Mesendoderm (in vitro differentiated cells): Measurements from ENCODE around the gene AGTPBP1.

Source experiments
- DNase-seq: peaks from one replicate; pipeline ENCODE4 v3.0.0; 2013
- H2AK5ac ChIP-seq: 2 replicates; pipeline ENCODE4 v1.6.1; 2013; ENCODE audit warnings: low read length, inconsistent platforms
- H2BK120ac ChIP-seq: 2 replicates; pipeline ENCODE4 v1.6.1; 2013; ENCODE audit warnings: low read depth, mild to moderate bottlenecking, low read length, moderate library complexity, mixed read lengths
- H2BK15ac ChIP-seq: replicated peaks from 2 replicates; pipeline ENCODE4 v1.6.1; 2013; ENCODE audit warnings: low read depth, mild to moderate bottlenecking, moderate library complexity
- H2BK5ac ChIP-seq: 2 replicates; pipeline ENCODE4 v1.6.1; 2013; ENCODE audit warnings: low read length, inconsistent platforms
- H3K18ac ChIP-seq: 2 replicates; pipeline ENCODE4 v1.6.1; 2013; ENCODE audit warnings: mild to moderate bottlenecking, low read length, mixed read lengths
- H3K23ac ChIP-seq: one replicate; pipeline ENCODE4 v1.6.1; 2013; ENCODE audit warnings: low read length
- H3K27ac ChIP-seq: 2 replicates; pipeline ENCODE4 v1.5.1; 2013; ENCODE audit warnings: low read depth, mild to moderate bottlenecking, inconsistent platforms, low read length, moderate library complexity
- H3K27me3 ChIP-seq: 2 replicates; pipeline ENCODE4 v1.6.1; 2013; ENCODE audit warnings: low read length, control low read depth, mild to moderate bottlenecking, inconsistent platforms; ENCODE audit not compliant: insufficient read depth, poor library complexity
- H3K36me3 ChIP-seq: 2 replicates; pipeline ENCODE4 v1.6.1; 2013; ENCODE audit warnings: low read length, inconsistent platforms; ENCODE audit not compliant: control insufficient read depth, insufficient read depth
- H3K4ac ChIP-seq: one replicate; pipeline ENCODE4 v1.6.1; 2013; ENCODE audit warnings: low read depth, mild to moderate bottlenecking, low read length, moderate library complexity
- H3K4me1 ChIP-seq: 2 replicates; pipeline ENCODE4 v1.6.1; 2013; ENCODE audit warnings: low read depth, low read length, inconsistent platforms; ENCODE audit not compliant: control insufficient read depth
- H3K4me2 ChIP-seq: 2 replicates; pipeline ENCODE4 v1.6.1; 2013; ENCODE audit warnings: low read length
- H3K4me3 ChIP-seq: 2 replicates; pipeline ENCODE4 v1.5.1; 2013; ENCODE audit warnings: mild to moderate bottlenecking, low read length
- H3K56ac ChIP-seq: one replicate; pipeline ENCODE4 v1.6.1; 2013; ENCODE audit warnings: low read length
- H3K79me1 ChIP-seq: 2 replicates; pipeline ENCODE4 v1.6.1; 2013; ENCODE audit warnings: low read length, inconsistent platforms
- H3K79me2 ChIP-seq: 2 replicates; pipeline ENCODE4 v1.6.1; 2013; ENCODE audit warnings: mild to moderate bottlenecking, low read length; ENCODE audit not compliant: control insufficient read depth, insufficient read depth
- H3K9ac ChIP-seq: 2 replicates; pipeline ENCODE4 v1.6.1; 2013; ENCODE audit warnings: low read length, inconsistent platforms
- H4K5ac ChIP-seq: one replicate; pipeline ENCODE4 v1.6.1; 2013; ENCODE audit warnings: low read length
- H4K8ac ChIP-seq: one replicate; pipeline ENCODE4 v1.6.1; 2013; ENCODE audit warnings: low read depth, mild to moderate bottlenecking, control low read depth, low read length, moderate library complexity
- WGBS: extraction: QIAGEN DNeasy Blood & Tissue Kit; methylation state at CpG from one replicate; pipeline ENCODE4 v1.1.7; 2013; ENCODE audit warnings: low lambda C conversion rate, missing lambda C conversion rate; ENCODE audit not compliant: insufficient coverage; ENCODE audit errors: extremely low coverage; 5-methylcytosine and 5-hydroxymethylcytosine counted together

AGTPBP1 gene

DNA sequence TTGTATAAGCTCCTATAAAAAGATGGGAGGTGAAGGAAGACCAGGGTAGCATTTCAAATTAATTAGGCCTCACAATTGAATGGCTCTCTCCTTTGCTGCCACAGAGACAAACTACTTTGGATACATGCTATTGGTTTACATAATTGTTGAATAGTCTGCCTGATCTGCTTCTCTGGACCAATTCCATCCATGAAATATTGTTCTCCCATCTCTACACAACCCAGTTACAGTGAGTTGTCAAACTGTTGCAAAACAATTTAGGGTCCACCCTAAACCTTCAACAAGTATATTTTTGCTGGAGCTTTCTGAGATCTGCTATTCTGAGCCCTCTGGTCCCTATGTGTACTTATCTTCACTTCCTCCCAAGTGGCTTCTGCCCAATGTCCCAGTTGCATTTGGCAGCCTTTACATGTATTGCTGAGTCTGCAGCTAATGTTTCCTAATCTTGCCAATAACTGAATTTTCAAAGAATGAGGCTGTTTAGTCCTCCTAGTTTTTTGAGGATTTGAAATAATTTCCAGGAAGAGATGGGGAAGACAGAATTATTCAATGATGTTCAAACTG lies 38.9 kb downstream of the AGTPBP1 start:
- H2BK5ac ChIP-seq = no peak overlapping the region
- H3K4ac ChIP-seq = no peak overlapping the region
- H3K4me1 ChIP-seq = no peaks in the 10 kb centered on the region
- H3K27ac ChIP-seq = no peak overlapping the region
- H3K36me3 ChIP-seq = no peaks in the 10 kb centered on the region
- no peak overlapping the region for H4K8ac ChIP-seq
- no peak overlapping the region for H3K9ac ChIP-seq
- no peak overlapping the region for H3K4me3 ChIP-seq
- no peak overlapping the region for H3K23ac ChIP-seq
- no peak for DNase-seq
- H2AK5ac ChIP-seq = no peak overlapping the region
- no peaks in the 10 kb centered on the region for H3K27me3 ChIP-seq
- H3K79me1 ChIP-seq = peaks cover 1% of the 10 kb centered on the region
- H4K5ac ChIP-seq = no peak overlapping the region
- no peak overlapping the region for H3K18ac ChIP-seq
- H3K56ac ChIP-seq = no peak overlapping the region
- H3K4me2 ChIP-seq = no peak overlapping the region
- H2BK15ac ChIP-seq = no peak overlapping the region
- H3K79me2 ChIP-seq = no peaks in the 10 kb centered on the region
- no peak overlapping the region for H2BK120ac ChIP-seq

DNA sequence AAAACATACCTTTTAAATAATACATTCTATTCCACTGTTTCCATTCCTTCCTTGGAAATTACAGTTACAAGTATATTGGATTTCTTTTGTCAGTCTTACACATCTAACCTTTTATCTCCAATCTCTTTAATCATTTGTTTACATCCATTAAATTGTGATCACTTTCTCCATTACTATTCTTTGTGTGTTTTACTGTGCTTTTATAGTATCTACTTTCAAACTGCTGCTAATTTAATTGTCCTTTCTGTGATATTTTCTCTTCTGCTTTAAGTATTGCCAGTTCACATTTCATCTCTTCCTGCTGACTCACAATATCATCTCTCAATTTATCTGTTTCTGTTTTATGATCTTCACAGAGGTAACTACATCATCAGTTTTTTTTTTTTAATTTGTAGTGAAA lies 39.6 kb downstream of the AGTPBP1 start:
- Histone ChIP-seq H3K27ac (no peak overlapping the region), H3K79me1 (peaks cover 1% of the 10 kb centered on the region), H3K4me2 (no peak overlapping the region), H4K5ac (no peak overlapping the region), H3K4me1 (no peaks in the 10 kb centered on the region), H3K23ac (no peak overlapping the region), H3K56ac (no peak overlapping the region), H3K79me2 (no peaks in the 10 kb centered on the region), H2BK15ac (no peak overlapping the region), H3K27me3 (no peaks in the 10 kb centered on the region), H2BK5ac (no peak overlapping the region), H3K36me3 (no peaks in the 10 kb centered on the region), H4K8ac (no peak overlapping the region), H3K9ac (no peak overlapping the region), H2AK5ac (no peak overlapping the region), H2BK120ac (no peak overlapping the region), H3K4ac (no peak overlapping the region), H3K4me3 (no peak overlapping the region), H3K18ac (no peak overlapping the region)
- no peak for DNase-seq

DNA sequence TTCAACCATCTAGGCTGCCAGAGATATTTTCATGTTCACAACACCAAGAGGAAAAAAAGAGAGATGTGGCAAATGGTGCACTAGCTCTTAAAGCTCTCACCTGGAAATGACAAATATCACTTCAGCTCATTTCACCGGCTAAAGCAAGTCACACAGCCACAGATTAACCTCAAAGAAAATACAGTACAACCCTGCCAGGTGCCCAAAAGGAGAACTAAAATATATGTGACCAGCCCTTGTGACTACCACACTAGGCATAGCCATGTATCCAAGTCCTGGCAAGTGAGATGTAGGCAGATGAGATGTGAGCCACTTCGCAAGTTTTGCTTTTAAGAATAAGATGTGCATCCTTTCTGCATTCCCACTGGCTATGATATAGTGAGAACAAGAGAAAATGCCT lies 41.4 kb downstream of the AGTPBP1 start:
- no peak overlapping the region for H3K4me3 ChIP-seq
- H2AK5ac ChIP-seq = no peak overlapping the region
- no peak overlapping the region for H4K5ac ChIP-seq
- no peak overlapping the region for H3K4ac ChIP-seq
- H3K79me1 ChIP-seq = peaks cover 1% of the 10 kb centered on the region
- H3K4me2 ChIP-seq = no peak overlapping the region
- H3K79me2 ChIP-seq = no peaks in the 10 kb centered on the region
- DNase-seq = no peak
- no peak overlapping the region for H2BK15ac ChIP-seq
- H3K9ac ChIP-seq = no peak overlapping the region
- H3K56ac ChIP-seq = no peak overlapping the region
- H3K27ac ChIP-seq = no peak overlapping the region
- no peak overlapping the region for H3K23ac ChIP-seq
- H3K36me3 ChIP-seq = no peaks in the 10 kb centered on the region
- no peaks in the 10 kb centered on the region for H3K27me3 ChIP-seq
- H2BK5ac ChIP-seq = no peak overlapping the region
- H2BK120ac ChIP-seq = no peak overlapping the region
- H3K4me1 ChIP-seq = no peaks in the 10 kb centered on the region
- H3K18ac ChIP-seq = no peak overlapping the region
- WGBS = no CpG with 5 or more reads among the region's 2 CpGs
- H4K8ac ChIP-seq = no peak overlapping the region

DNA sequence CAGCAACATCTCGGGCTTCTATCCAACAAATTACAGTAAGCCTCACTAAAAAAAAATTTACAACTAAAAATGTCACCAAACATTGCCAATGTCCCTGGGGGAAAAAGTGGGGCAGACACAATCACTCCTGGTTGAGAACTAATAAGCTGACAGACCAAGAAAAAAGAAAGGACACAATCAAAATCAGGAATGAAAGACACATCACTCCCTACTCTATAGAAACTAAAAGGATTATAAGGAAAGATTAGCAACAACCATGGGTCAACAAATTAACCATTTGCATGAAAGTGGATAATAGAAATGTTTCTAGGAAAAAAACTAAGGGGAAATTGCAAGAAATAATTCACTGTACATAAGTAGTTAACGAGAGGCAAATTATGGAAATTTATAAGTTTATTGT lies 53.4 kb downstream of the AGTPBP1 start:
- no peak overlapping the region for H3K27ac ChIP-seq
- DNase-seq = no peak
- no peak overlapping the region for H4K5ac ChIP-seq
- no peaks in the 10 kb centered on the region for H3K79me1 ChIP-seq
- no peak overlapping the region for H3K4ac ChIP-seq
- no peak overlapping the region for H4K8ac ChIP-seq
- no peak overlapping the region for H2BK5ac ChIP-seq
- H3K4me3 ChIP-seq = no peak overlapping the region
- 100% methylated on average over 1 of the region's 2 CpGs for WGBS
- H3K27me3 ChIP-seq = no peaks in the 10 kb centered on the region
- no peak overlapping the region for H3K9ac ChIP-seq
- H3K23ac ChIP-seq = no peak overlapping the region
- H2BK120ac ChIP-seq = no peak overlapping the region
- H2AK5ac ChIP-seq = no peak overlapping the region
- no peak overlapping the region for H3K56ac ChIP-seq
- H3K36me3 ChIP-seq = no peaks in the 10 kb centered on the region
- H3K4me2 ChIP-seq = no peak overlapping the region
- no peaks in the 10 kb centered on the region for H3K79me2 ChIP-seq
- no peaks in the 10 kb centered on the region for H3K4me1 ChIP-seq
- H3K18ac ChIP-seq = no peak overlapping the region
- no peak overlapping the region for H2BK15ac ChIP-seq

GRCh38 chr9:85685081-85685480 lies 56.7 kb downstream of the AGTPBP1 start:
- no peak overlapping the region for H3K23ac ChIP-seq
- no peaks in the 10 kb centered on the region for H3K79me2 ChIP-seq

DNA sequence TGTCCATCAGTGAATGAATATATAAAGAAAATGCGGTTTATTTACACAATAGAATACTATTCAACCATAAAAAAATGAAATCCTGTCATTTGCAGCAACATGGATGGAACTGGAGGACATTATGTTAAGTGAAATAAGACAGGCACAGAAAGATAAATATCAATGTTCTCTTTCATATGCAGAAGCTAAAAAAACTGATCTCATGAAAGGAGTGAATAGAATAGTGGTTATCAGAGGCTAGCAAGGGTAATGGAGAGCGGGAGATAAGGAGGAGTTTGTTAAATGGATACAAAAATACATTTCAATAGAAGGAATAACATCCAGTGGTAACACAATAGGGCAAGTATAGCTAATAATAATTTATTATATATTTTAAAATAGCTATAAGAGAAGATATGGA lies 65.0 kb downstream of the AGTPBP1 start:
- no peak overlapping the region for H3K9ac ChIP-seq
- no peaks in the 10 kb centered on the region for H3K36me3 ChIP-seq

More at GRCh38 chr9:85685081-85685480, 56.7 kb downstream of the AGTPBP1 start:
- Histone ChIP-seq H2AK5ac (no peak overlapping the region), H3K27me3 (no peaks in the 10 kb centered on the region), H3K4me1 (no peaks in the 10 kb centered on the region), H4K8ac (no peak overlapping the region), H3K27ac (no peak overlapping the region), H3K4me2 (no peak overlapping the region), H3K56ac (no peak overlapping the region), H2BK15ac (no peak overlapping the region), H3K36me3 (no peaks in the 10 kb centered on the region), H3K4me3 (no peak overlapping the region), H3K4ac (no peak overlapping the region), H3K18ac (no peak overlapping the region), H3K79me1 (no peaks in the 10 kb centered on the region), H2BK5ac (no peak overlapping the region), H3K9ac (no peak overlapping the region), H4K5ac (no peak overlapping the region), H2BK120ac (no peak overlapping the region)
- no peak for DNase-seq

More for the DNA sequence above, 65.0 kb downstream of the AGTPBP1 start:
- Histone ChIP-seq H3K4me3 (no peak overlapping the region), H3K18ac (no peak overlapping the region), H3K79me2 (no peaks in the 10 kb centered on the region), H3K27ac (no peak overlapping the region), H3K4ac (no peak overlapping the region), H3K4me2 (no peak overlapping the region), H3K79me1 (no peaks in the 10 kb centered on the region), H4K8ac (no peak overlapping the region), H2BK120ac (no peak overlapping the region), H2BK15ac (no peak overlapping the region), H4K5ac (no peak overlapping the region), H2AK5ac (no peak overlapping the region), H3K27me3 (no peaks in the 10 kb centered on the region), H2BK5ac (no peak overlapping the region), H3K56ac (no peak overlapping the region), H3K4me1 (no peaks in the 10 kb centered on the region), H3K23ac (no peak overlapping the region)
- no CpG with 5 or more reads among the region's 2 CpGs for WGBS
- no peak for DNase-seq
